HG02870 (cell line): ENCODE results near the gene APCDD1L.

Experiments
- ATAC-seq: cut with Tn5 transposase; IDR thresholded peaks from one replicate; pipeline ENCODE4 v1.9.1; 2021; ENCODE audit warnings: mild to moderate bottlenecking, moderate library complexity; ENCODE audit not compliant: unreplicated experiment

APCDD1L gene

GRCh38 chr20:58492795-58493524, 22.2 kb downstream of the APCDD1L start:
- no peak for ATAC-seq

GRCh38 chr20:58492074-58492718, 23.0 kb downstream of the APCDD1L start:
- no peak for ATAC-seq

DNA sequence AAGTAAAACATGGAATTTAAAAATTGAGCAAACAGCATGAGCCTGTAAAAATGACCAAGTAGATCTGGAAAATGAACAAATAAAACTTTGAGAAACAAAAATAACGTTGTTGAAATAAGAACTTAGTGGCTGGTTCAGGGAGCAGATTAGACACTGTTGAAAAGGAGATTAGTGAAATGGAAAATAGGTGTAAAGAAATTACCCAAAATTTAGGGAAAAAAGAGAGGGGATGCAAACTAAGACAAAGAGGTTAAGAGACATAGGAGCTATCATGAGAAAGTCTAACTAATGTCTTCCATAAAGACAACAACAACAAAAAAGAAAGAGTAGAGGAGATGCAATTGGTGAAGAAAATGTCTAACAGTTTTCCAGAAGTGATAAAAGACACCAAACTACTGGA, 29.0 kb downstream of the APCDD1L start:
- no peak for ATAC-seq

DNA sequence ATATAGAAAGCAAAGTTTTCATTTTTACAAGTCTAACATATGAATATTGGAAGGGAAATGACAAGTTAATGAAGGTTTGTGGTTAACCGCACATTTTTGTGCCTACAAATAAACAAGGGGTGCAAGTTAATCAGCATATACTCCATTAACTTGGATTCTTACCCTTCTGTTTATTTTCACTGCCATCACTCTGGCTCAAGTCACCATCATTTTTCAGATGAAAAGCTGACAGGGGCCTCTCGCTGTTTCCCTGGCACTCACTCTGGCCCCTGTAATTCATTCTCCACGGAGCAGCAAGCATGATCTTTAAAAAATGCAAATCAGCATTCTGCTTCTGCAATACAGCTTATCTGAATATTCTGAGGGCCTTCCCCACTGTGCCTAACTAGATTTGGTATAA, 29.8 kb downstream of the APCDD1L start:
- no peak for ATAC-seq

GRCh38 chr20:58483470-58483869, 31.7 kb downstream of the APCDD1L start:
- no peak for ATAC-seq

- no peak for ATAC-seq
These were observed 32.1 kb downstream of the APCDD1L start for GRCh38 chr20:58483051-58483450.

DNA sequence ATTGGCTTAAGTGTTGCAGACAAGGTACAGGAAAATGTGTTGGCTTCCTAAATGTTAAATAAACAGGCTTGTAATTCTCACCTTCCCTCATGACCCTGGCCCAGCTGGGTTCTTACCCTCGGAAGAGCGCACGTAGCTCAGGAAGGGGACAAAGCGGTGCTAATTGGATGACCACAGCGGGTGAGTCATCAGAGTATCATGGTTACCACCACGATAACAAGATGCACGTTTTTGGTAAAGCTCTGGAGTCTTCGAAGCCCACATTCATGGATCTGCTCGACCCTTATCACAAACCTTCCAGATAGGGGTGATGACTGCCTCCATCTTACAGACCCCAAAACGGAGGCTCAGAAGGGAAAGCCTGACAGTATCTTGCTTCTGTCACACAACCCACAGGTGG, 32.8 kb downstream of the APCDD1L start:
- ATAC-seq: no peak

DNA sequence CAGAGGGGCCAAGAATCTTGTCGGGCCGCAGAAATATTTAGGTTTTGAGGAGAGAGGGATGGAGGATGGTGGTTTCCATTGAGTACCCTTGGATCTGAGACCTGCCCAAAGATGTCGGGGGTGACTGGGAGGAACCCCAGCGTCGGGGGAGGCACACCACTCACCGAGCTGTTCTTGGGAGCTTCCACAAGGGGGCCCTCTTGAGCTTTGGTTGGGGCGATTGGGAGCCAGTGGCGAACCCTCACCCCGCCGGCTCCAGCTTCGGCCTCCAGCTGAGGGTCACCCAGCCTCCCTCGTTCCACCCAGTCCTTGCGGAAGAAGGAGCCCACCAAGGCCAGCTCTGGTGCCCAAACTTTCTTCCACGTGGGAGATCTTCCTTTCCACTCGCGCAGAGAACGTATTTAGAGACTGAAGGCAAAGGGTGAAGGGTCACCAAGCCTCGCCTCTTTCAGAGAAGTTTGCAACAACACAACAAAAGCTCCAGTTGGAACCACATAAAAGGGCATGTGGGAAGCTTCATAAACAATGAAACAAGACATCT, 33.6 kb downstream of the APCDD1L start:
- no peak for ATAC-seq

DNA sequence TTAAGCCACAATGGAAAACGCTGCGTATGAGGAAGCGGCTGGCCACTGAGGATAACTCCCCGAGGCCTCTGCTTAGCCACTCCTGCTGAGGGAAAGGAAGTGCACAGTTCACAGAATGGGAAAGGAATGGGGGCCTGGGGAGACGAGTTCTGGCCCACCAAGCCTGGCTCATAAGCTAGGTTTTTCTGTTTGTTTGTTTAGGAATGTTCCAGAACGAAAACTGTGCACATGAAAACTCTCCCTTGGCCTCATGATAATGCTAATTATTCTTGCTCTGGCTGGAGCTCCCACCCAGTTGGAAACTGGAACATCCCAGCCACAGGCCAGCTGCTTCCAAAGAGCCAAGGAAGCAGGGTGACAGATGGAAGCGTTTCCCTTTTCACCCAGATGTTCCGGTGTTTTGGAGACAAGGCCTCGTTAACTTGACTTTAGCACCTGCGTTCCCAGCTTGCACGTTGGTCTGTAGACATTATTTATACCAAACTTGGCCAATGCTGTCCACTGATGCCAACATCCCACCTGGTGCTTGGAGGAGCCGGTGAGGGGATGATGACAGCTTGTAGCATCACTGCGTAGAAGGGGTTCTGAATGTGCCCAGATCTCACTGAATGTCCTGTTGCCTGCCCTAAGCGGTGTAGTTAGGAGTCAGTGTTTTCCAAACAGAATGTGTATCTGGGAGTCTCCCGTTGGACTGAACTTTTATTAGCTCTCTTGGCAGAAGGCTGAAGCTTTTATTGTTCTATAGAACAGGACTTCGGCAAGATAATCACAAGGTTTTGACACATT, 34.5 kb downstream of the APCDD1L start:
- ATAC-seq: no peak

DNA sequence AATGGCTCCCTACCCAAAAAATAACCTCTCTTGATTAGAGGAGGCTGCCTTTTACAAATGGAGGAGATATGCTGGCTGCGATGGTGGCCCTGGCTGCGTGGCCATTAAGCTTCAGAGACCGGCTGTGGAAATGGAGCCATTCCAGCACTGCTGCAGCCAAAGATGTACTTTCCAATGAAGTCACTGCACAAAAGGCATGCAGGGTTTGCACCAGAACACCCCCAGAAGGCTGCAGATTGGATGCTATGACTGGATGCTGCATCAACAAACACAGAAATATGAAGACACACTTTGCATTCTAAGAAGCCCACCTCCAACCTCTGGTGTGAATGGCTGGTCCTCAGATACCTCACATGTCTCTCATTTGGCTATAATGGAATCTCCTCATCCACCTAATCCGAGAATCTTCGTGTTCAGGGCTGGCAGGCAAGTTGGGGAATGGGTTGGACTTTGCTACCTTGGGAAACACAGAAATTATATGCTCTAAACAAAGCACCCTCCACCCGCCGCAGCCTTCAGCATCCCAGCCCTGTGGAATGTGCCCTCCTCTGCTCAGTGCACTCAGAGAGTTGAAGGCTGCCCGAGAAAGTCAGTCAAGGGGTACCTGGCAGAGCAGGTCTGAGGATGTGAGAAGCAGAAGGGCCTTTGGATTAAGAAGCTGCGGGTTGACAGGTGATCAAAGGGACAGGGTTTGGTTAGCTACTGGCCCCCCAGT, 35.3 kb downstream of the APCDD1L start:
- ATAC-seq: no peak

DNA sequence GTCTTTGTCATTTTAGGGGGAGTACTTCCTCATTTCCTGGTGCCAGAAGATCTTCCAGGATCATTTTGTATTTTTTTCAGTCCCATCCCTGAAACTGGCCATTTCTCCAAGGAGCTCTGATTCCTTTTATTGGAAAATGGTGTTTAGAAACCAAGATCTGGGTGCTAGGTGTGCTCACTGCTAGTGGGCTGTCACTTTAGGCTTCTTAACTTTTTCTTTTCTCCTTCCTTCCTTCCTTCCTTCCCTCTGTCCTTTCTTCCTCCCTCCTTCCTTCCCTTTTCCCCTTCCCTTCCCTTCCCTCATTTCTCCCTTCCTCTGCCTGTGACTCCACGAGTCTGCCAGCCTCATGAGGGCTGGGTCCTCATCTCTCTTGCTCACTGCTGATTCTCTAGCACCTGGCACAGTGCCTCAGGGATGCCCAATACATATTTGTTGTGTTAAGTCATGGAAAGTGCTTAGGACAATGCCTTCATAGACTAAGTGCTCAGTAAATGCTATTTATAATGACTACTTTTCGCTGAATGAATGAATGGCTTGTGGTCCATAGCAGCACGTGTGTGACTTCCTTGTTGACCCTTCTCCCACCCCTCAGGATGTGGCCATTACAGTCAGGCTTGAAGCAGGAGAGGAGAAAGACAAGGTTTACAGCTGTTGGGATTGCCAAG, 36.9 kb downstream of the APCDD1L start:
- ATAC-seq: no peak

GRCh38 chr20:58475466-58475865, 39.7 kb downstream of the APCDD1L start:
- ATAC-seq: no peak

DNA sequence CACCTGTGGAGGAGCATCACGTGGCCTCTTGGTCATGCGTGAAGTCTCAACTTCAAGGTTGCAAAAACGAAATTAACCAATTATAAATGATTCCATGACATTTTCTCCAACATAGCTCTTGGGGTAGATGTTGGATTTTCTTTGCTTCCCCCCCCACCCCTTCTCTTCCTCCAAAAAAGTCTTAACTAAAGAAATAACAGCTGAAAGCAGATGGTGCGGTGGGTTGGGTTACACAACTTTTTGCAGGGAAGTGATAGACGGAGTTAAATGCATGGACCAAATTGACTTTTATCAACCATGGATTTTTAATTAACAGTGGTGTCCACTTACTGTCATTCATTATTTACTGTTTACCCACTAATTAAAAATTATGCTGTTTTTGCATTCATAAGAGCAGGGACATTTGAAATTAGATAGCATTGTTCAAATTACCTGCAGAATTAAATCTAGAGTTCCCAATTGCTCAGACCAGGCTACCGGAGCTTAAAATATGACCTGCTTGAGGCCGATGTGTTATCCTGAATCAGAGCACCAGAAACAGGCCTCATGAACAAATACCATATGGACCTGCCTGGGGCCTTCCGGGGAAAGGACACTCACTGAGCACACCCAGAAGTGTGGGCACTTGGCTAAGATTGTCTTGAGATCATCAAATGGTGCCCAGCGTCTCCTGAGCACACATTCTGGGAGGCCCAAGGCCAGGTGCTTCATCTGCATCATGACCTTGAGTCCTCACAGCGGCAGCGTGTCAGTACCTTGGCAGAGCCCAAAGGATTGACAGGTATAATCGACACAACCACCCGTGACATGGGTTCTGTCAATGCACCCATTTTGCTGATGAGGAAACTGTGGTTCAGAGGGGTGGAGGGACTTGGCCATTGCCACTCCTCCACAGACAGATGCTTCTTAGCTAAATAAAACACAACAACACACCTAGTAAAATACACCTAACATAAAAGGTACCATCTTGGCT, 41.5 kb downstream of the APCDD1L start:
- ATAC-seq: no peak

DNA sequence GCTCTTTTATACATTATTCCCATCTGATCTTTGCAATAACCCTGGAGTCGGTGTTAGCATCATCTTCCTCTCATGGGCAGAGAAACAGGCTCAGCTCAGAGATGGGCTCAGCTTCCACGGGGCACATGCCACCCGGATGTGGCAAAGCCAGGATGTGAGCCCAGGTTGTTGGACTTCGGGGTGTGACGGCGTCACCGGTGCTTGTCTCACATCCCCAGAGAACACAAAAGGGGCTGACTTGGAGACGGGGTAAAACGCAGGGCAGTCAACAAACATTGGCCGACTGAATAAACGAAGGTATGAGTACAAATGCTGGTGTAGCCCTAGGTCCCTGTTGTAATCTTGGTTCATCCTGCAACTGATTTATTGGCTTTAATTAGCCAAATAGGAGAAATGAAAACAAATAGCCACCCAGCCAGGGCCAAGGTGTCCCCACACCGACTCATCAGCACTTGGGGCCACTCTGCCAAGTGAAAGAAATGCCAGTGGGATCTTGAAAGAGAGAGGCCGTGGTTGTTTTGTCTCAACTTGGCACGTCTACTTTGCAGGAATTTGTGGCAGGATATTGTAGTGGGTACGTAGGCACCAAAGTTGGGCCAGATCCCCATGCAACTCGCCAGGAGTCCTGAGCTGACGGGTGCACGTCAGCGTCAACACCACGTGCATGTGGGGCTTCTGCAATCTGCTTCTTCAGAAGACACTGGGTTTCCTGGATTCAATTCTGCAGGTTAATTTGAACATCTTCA, 42.8 kb downstream of the APCDD1L start:
- no peak for ATAC-seq

DNA sequence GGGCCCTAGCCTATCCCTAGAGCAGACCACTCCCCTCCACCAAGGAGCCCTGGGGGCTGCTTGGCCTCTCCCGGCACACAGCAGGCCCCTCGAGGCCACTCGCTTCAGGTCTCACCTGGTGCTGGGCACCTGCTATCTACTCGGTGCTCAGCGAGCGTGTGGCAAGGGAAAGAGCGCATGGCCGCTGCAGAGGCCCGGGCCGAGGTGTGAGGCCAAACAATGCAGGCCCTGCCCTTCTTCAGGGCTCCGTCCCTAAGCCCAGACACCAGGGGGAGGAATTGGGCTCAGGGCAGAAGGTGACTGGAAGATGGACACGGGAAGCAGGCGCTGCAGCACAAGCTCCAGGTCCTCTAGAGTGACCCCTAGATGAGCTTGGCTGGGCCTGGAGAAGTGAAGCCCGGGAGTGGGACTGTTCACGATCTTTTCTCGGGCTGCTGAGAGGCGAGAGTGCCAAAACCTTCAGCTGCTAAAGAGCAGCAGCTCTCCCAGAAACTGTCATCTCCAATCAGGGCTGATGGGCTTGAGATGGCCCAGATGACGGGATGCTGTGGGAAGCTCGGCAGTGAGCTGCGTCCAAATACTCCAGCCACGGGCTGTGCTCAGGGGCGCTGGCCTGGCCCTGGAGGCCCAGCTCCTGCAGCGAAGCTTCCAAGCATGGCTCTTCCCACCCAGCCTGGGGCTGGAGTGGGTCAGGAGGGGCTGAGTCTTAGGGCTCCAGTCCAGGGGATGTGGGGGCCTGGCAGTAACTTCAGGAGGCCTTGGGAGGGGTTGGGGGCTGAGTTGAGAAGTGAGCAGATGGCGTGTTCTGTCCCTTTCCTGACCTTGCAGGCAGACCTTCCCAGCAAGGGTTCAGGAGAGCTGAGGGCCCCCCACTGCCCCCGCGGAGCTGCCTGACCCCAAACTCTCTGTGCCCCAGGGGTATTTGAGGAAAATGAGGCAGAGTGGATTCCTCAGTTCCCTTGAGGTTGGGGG, 43.7 kb downstream of the APCDD1L start:
- ATAC-seq: no peak

DNA sequence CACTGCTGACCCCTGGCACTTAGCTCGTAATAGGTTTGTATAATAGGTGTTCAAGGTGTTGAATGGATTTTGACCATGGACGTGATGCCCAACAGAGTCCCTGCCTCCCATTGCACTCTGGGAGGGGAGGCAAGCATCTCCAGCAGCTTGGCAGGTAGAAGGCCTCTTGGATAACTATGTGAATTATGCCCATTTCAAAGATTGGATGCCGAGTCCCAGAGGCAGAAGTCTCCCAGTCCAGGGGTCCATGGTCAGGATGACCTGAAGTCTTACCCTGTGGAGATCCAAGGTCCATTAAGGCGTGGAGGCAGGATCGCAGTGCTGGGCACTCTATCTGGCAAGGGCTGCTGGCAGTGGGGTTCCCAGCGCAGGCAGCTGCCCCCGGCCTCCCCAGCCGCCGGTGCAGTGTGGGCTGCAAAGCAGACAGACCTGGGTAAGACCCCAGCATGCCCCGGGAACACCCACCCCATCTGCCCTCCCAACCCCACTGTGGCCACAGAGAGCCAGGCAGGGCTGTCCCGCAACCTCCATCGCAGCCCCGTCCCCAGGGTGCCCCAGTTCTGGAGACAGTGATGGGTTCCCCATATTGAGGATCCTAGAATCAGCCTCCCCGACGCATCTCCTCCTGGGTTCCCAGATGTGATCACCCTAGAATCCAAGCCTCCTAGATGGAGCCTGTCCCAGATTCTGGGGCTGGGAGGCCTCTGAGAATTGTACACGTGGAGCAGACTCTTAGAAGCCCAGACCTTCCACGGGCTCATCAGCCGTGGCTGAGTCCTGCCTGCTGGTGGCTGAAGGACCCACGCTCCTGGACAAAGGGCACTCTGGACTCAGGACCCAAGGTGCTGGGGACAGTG, 44.6 kb downstream of the APCDD1L start:
- ATAC-seq: no peak

- no peak for ATAC-seq
These were observed 45.6 kb downstream of the APCDD1L start for GRCh38 chr20:58469616-58470015.
